Adrenal gland (tissue), 5 donors: Measurements from ENCODE around the gene TAPT1.

Source experiments
- POLR2A ChIP-seq, 2 donors: fragments of 450-650 bp; IDR thresholded peaks; one replicate each; pipeline ENCODE4 v1.6.1; 2017; ENCODE audit warnings: antibody characterized with exemption in 2 of 2, mild to moderate bottlenecking in 2 of 2, moderate library complexity in 1 of 2
- TF ChIP-seq, protein P1 (sequence below), 6 experiments: fragments of 450-650 bp in 4 of 6; fragments of 200-600 bp in 2 of 6; sonication (generic) in 1 of 6; IDR thresholded peaks; 1 replicate in 5 of 6; 2 replicates in 1 of 6; pipeline versions ENCODE4 v1.5.1 to v1.8.0; 2016 to 2021; ENCODE audit warnings: antibody characterized with exemption in 6 of 6, mild to moderate bottlenecking in 2 of 6, moderate library complexity in 1 of 6
- donor health status: DM: no; HTN: no; CAD: no.

- TF ChIP-seq, protein P1, sequence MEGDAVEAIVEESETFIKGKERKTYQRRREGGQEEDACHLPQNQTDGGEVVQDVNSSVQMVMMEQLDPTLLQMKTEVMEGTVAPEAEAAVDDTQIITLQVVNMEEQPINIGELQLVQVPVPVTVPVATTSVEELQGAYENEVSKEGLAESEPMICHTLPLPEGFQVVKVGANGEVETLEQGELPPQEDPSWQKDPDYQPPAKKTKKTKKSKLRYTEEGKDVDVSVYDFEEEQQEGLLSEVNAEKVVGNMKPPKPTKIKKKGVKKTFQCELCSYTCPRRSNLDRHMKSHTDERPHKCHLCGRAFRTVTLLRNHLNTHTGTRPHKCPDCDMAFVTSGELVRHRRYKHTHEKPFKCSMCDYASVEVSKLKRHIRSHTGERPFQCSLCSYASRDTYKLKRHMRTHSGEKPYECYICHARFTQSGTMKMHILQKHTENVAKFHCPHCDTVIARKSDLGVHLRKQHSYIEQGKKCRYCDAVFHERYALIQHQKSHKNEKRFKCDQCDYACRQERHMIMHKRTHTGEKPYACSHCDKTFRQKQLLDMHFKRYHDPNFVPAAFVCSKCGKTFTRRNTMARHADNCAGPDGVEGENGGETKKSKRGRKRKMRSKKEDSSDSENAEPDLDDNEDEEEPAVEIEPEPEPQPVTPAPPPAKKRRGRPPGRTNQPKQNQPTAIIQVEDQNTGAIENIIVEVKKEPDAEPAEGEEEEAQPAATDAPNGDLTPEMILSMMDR (IDR thresholded peaks at IDR 0.05) = no peak
- TF ChIP-seq POLR2A (IDR thresholded peaks at IDR 0.05) = no peak
Measured at GRCh38 chr4:16116019-16116418, 110.3 kb downstream of the TAPT1 start.
